ENCODE results near the gene CTDSP1.

Gene CTDSP1

GRCh38 chr2:218375212-218375611 is 24.5 kb upstream of the CTDSP1 start:
- Histone ChIP-seq H3K36me3 (replicated peaks) (no peaks in the 10 kb centered on the region), H3K4me3 (ENCODE audit: low read depth, low read length) (no peak overlapping the region), H3K27ac (no peak overlapping the region), H3K27me3 (replicated peaks) (no peaks in the 10 kb centered on the region)
- no peak for DNase-seq
- no peak for TF ChIP-seq CTCF (IDR thresholded peaks at IDR 0.05; ENCODE audit: low read depth, low read length, missing control alignments)
- in situ Hi-C loops (cut with HindIII; ENCODE audit: low pct_ligation_motif_present, low sequenced_read_pairs) = no loop called here

- no peak for DNase-seq
- in situ Hi-C loops (cut with HindIII; ENCODE audit: low pct_ligation_motif_present, low sequenced_read_pairs) = no loop called here
- TF ChIP-seq CTCF (IDR thresholded peaks at IDR 0.05; ENCODE audit: low read depth, low read length, missing control alignments) = no peak
- Histone ChIP-seq H3K36me3 (replicated peaks) (no peaks in the 10 kb centered on the region), H3K27me3 (replicated peaks) (no peaks in the 10 kb centered on the region), H3K27ac (no peak overlapping the region), H3K4me3 (ENCODE audit: low read depth, low read length) (no peak overlapping the region)
Measured at GRCh38 chr2:218378053-218378452, 21.6 kb upstream of the CTDSP1 start.

GRCh38 chr2:218381916-218382366 is 17.7 kb upstream of the CTDSP1 start, which contains the start of gene SLC11A1:
Gene SLC11A1, plus strand, starts transcription at chr2:218382273. Its CDS starts 96 bp downstream, at chr2:218382369.
- in situ Hi-C loops (cut with HindIII; ENCODE audit: low pct_ligation_motif_present, low sequenced_read_pairs) = no loop called here
- no peak for DNase-seq
- H3K36me3 ChIP-seq (replicated peaks) = no peaks in the 10 kb centered on the region
- no peak within 1 kb of the TSS for H3K27ac ChIP-seq
- no peak within 1 kb of the TSS for H3K4me3 ChIP-seq (ENCODE audit: low read depth, low read length)
- H3K27me3 ChIP-seq (replicated peaks) = no peaks in the 10 kb centered on the region
- TF ChIP-seq CTCF (IDR thresholded peaks at IDR 0.05; ENCODE audit: low read depth, low read length, missing control alignments) = no peak

- in situ Hi-C loops (cut with HindIII; ENCODE audit: low pct_ligation_motif_present, low sequenced_read_pairs) = no loop called here
- no peak for TF ChIP-seq CTCF (IDR thresholded peaks at IDR 0.05; ENCODE audit: low read depth, low read length, missing control alignments)
- Histone ChIP-seq H3K4me3 (ENCODE audit: low read depth, low read length) (no peak overlapping the region), H3K36me3 (replicated peaks) (no peaks in the 10 kb centered on the region), H3K27me3 (replicated peaks) (no peaks in the 10 kb centered on the region), H3K27ac (no peak overlapping the region)
- DNase-seq = no peak
Measured at GRCh38 chr2:218382785-218383184, 16.9 kb upstream of the CTDSP1 start.

GRCh38 chr2:218383892-218384519 is 15.7 kb upstream of the CTDSP1 start:
- no peak for TF ChIP-seq CTCF (IDR thresholded peaks at IDR 0.05; ENCODE audit: low read depth, low read length, missing control alignments)
- no peak overlapping the region for H3K4me3 ChIP-seq (ENCODE audit: low read depth, low read length)
- no peaks in the 10 kb centered on the region for H3K27me3 ChIP-seq (replicated peaks)
- no peak for DNase-seq
- no peak overlapping the region for H3K27ac ChIP-seq
- no peaks in the 10 kb centered on the region for H3K36me3 ChIP-seq (replicated peaks)
- in situ Hi-C loops (cut with HindIII; ENCODE audit: low pct_ligation_motif_present, low sequenced_read_pairs) = no loop called here

GRCh38 chr2:218384975-218385374 is 14.7 kb upstream of the CTDSP1 start:
- no peak for DNase-seq
- no peak overlapping the region for H3K27ac ChIP-seq
- no peaks in the 10 kb centered on the region for H3K27me3 ChIP-seq (replicated peaks)
- no peak overlapping the region for H3K4me3 ChIP-seq (ENCODE audit: low read depth, low read length)
- in situ Hi-C loops (cut with HindIII; ENCODE audit: low pct_ligation_motif_present, low sequenced_read_pairs) = no loop called here
- TF ChIP-seq CTCF (IDR thresholded peaks at IDR 0.05; ENCODE audit: low read depth, low read length, missing control alignments) = no peak
- no peaks in the 10 kb centered on the region for H3K36me3 ChIP-seq (replicated peaks)

Data from brain microvascular endothelial cell (primary cell).